HG03097 (cell line): Measurements from ENCODE around the gene MAML1.
A peak's percentile ranks its signal among the peaks of the same experiment; 100 is the strongest.
"Not testable (repeated sequence)": the region's sequence is repeated elsewhere in the genome, so short reads cannot be mapped to it uniquely, and the experiment has no call there.

Experiments used
- ATAC-seq: cut with Tn5 transposase; IDR thresholded peaks from one replicate; pipeline ENCODE4 v1.9.1; 2021; ENCODE audit not compliant: unreplicated experiment, low FRiP score

The MAML1 gene

DNA sequence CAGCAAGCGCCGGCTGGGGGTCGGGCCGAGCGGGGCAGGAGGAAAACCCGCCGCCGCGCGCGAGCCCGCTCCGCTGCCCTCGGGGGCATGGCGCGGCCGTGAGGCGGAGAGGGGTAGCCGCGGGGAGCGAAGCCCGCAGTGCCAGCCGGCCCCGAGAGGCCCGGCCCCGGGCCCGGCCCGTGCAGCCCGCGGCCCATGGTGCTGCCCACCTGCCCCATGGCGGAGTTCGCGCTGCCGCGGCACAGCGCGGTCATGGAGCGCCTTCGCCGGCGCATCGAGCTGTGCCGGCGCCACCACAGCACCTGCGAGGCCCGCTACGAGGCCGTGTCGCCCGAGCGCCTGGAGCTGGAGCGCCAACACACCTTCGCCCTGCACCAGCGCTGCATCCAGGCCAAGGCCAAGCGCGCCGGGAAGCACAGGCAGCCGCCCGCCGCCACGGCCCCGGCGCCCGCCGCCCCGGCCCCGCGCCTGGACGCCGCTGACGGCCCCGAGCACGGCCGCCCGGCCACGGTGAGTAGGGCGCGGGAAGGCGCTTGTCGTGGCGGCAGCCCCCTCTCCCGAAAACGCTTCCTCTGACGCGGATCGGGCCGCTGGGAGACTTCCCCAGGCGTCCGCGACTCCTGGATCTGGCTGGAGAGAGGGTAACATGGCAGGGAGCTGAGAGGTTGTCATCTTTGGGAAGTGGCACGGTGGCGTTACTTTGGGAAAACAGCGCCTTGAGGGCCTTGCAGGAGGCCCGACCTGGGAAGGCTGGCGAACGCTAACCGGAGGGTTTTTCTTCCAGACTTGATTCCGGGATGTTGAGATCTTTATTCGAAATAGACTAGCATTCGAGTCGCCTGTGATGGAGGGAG is 523 bp downstream of the MAML1 start:
- ATAC-seq, result peak; percentile 19

DNA sequence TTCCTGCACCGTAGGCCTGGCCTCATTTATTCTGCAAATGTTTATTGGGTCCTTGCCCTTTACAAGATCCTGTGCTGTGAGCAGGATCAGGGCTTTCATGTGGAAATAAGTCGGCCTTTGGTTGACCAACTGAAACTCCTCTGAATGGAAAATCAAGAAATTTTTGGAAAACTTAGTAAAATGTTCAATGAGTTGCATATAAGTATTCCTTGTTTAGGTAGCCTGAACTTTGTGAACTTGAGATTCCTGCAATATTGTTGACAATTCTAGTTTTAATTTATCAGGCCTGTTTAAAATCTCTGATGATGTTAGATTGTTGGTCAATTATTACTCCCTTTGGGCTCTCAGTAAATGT is 1.1 kb downstream of the MAML1 start:
- ATAC-seq, result no peak

DNA sequence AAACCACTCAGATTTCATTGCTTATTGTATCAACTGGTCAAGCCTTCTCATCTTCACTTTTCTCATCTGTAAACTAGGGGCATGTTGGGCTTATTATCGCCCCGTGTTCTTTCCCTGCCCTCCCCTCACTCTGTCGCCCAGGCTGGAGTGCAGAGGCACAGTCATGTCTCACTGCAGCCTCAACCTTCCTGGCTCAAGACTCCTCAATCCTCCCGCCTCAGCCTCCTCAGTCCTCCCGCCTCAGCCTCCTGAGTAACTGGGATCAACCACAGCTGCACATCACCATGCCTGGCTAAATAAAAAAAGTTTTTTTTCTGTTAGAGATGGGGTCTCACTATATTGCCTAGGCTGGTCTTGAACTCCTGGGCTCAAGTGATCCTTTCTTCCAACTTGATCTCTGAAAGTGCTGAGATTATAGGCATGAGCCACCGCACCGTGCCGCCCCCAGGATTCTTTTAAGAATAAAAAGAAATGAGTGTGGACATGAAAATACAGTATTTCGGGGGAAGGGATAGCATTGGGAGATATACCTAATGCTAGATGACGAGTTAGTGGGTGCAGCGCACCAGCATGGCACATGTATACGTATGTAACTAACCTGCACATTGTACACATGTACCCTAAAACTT is 2.0 kb downstream of the MAML1 start:
- no peak for ATAC-seq

DNA sequence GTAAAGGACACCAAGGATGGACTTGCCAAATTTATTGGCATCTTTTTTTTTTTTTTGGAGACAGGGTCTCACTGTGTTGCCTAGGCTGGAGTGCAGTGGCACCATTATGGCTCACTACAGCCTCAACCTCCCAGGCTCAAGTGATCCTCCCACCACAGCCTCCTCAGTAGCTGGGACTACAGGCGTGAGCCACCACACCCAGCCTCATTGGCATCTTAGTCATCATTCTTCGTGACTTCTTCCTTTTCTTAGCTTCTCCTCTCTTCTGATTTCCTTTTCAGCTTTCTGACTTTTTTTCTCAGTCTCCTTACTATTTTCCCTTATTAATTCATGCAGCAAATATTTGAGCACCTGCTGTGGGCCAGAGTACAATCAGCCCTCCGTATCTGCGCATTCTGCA is 6.1 kb downstream of the MAML1 start:
- ATAC-seq, result no peak

DNA sequence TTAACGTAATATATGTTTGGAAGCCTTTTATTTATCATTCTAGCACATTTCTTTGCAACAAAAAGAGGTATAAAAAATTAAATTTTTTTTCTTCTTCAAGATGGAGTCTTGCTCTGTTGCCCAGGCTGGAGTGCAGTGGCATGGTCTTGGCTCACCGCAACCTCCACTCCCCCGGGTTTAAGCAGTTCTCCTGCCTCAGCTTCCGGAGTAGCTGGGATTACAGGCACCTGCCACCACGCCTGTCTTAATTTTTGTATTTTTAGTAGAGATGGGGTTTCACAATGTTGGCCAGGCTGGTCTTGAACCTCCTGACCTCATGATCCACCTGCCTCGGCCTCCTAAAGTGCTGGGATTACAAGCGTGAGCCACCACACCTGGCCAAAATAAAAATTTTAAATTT is 11.5 kb downstream of the MAML1 start:
- ATAC-seq, result not testable (repeated sequence)

DNA sequence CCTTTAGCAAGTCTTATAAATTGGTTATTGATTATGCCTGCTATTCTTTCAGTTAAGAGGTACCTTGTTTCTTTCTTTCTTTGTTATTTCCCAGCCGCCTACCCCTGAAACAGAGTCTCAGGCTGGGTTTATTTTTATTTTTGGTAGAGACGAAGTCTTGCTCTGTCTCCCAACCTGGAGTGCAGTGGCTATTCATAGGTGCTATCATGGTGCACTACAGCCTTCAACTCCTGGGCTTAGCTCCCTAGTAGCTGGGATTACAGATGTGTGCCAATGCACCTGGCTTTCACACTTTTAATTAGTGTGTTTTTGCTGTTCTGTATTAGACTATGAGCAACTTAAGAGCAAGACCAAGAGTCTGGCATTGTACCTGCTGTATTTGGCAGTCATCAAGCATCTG is 14.2 kb downstream of the MAML1 start:
- ATAC-seq, result no peak

DNA sequence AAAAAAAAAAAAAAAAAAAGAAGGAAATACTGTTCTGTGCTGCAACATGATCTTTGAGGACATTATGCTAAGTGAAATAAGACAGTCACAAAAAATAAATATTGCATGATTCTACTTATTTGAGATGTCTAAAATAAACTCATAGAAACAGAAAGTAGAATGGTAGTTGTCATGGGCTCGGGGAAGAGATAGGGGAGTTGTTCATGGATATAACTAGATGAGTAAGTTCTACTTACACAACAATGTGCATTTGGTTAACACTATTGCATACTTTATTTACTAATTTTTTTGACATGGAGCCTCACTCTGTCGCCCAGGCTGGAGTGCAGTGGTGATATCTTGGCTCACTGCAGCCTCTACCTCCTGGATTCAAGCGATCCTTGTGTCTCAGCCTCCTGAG is 15.2 kb downstream of the MAML1 start:
- no peak for ATAC-seq

DNA sequence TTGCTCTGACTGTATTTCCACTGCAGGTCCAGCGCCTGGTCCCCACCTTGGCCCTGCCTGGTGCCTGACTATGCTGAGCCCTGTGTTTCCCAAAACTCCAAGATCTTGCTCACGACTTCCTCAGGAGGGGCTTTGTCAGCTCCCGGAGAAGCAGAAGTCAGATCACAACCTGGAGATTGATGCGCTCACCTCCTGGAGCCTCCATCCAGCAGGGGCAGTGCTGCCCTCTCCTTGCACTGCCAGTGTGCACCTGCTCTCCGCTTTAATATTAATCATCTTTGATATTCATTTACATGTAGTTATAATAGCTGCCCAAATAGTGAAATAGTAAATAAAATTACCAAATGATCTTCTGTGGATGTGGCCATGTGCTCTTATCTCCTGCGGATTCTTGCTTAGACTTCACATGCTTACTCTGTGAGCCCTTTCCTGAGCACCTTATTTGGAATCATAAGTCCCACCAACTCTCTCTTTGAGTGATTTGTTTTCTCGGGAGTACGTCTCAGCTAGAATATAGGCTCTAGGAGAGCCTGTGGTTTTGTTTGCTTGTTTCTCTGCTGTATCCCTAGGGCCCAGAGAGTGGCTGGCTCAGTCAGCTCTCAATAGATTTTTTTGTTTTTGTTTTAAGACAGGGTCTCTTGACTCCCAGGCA is 17.4 kb downstream of the MAML1 start:
- no peak for ATAC-seq

DNA sequence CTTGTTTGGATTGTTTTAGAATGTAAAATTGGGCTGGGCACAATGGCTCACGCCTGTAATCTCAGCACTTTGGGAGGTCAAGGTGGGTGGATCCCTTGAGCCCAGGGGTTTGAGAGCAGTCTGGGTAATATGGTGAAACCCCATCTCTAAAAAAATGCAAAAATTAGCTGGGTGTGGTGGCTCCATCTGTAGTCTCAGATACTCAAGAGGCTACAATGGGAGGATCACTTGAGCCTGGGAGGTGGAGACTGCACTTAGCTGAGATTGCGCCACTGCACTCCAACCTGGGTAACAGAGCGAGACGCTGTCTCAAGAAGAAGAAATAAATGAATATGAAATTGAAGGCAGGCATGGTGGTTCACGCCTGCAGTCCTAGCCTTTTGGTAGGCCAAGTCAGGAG is 21.3 kb downstream of the MAML1 start:
- ATAC-seq, result no peak

DNA sequence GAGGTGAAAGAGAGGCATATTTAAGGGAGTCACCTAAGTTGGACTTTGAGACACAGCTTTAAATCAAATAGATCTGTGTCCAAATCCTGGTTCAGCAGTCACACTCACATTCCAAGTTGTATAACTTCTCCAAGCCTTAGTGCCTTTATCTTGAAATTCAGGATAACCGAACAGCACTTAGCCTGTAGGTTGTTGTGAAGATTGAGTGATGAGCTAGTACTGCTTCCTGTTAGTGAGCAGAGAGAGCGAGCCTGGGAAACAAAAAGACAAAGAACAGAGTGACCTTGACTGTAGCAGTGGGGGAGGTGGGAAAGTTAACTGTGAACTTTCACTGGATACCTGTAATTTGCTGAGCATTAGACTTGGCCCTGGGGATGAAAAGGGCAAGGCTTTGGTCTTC is 22.4 kb downstream of the MAML1 start:
- ATAC-seq, result no peak

DNA sequence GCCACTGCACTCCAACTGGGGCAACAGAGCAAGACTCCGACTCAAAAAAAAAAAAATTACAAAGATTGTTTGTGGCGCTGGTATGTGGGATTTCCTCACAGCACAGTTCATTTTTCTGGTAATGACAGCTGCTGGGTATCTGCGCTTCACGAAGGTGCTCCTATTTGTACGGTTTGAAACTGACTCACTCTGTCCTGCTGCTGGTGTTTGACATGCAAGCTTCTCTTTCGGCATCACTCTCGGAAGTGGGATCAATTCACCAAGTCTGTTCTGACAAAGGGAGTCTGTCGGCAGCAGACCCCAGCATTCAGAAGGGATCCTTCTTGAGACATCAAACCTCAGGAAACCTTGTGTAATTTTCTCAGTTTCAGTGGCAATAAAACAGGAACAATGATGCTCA is 26.3 kb downstream of the MAML1 start:
- ATAC-seq, result no peak

DNA sequence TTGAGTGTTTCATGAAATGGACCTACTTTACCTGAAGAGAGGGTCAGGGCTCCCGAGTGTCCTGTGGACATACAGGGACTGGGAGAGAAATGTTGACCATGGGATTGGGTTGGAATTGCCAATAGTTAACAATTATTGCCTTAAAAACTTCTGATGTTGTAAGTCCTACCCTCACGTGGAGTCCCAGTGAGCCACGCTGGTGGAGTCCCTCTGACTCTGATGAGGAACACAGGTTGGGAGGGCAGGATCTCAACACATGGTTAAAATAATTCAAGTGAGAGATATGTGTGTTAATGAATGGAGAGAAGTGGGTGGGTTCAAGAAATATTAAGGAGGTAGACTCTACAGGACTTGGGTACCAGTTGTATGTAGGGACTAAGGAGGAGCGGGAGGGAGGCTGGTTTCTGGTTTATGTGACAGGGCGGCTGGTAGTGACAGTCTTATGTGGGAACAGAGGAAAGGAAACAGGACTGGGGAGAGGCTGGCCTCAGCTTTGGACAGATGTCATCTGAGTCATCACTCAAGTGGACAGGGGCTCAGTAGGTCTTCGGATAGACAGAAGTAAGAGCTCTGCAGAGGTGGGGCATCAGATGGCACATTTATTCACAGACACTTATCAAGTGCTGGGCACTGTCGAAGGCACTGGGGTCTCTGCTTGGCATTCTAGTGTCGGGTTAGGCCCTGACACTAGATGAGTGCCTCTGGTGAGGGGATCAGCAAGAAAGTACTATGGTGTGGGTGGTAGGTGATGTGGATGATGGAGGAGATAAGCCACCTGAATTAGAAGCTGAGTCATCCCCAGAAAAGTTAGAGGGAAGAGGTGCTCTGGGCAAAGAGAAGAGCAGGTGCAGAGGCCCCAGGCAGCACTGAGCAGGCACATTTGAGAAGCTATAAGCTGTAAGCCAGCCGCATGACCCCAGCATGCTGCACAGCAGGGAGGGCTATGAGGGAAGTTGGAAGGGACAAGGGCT is 27.2 kb downstream of the MAML1 start:
- no peak for ATAC-seq

DNA sequence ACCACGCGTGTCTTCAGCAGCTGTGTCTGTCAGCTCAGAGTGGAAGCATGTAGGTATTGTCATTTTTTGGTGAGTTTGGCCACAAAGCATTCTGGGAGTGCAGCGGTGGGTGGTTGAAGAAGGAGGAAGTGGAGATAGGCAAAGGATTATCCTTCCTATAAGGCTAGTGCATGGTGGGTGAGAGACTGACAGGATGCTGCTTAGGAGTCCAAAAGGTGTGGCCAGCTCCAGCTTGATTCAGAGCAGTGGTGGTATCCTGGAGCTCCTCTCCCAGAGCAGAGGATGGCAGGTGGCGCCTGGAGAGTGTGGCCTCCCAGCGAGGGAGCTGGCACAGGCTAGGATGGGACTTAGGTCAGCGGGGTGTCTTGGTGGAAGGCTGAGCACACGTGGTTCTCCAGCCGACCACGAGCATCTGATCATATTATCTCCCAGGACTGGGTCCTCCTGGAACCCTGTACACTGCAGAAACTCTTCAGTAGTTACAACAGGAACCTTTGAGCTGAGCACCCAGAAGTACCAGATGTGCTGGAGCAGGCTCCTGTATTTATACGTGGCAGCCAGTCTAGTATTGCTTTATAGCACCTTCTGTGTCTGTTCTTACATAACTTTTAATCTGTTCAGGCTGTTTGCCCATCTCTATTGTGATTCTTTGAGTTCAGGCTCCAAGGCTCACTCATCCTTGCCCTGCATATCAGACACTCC is 29.6 kb downstream of the MAML1 start:
- ATAC-seq, result no peak

DNA sequence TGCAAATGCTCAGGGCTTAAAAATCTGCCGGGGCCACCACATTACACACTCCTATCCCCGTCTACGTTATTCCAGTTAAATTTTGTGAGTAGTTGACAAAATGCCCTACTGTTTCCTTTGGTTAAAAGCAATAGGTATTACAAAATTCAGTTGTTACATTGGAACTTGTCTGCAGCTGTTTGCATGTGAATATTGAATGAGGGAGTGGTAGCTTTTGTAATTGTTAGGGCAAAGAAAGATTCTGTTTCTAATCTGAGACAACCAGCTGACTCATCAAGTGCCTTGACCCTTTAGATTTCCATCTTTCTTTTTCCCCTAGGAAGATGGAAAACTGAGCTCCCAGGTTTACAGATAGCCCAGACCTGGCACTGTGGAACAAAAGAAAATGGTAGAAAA is 30.2 kb downstream of the MAML1 start:
- no peak for ATAC-seq

DNA sequence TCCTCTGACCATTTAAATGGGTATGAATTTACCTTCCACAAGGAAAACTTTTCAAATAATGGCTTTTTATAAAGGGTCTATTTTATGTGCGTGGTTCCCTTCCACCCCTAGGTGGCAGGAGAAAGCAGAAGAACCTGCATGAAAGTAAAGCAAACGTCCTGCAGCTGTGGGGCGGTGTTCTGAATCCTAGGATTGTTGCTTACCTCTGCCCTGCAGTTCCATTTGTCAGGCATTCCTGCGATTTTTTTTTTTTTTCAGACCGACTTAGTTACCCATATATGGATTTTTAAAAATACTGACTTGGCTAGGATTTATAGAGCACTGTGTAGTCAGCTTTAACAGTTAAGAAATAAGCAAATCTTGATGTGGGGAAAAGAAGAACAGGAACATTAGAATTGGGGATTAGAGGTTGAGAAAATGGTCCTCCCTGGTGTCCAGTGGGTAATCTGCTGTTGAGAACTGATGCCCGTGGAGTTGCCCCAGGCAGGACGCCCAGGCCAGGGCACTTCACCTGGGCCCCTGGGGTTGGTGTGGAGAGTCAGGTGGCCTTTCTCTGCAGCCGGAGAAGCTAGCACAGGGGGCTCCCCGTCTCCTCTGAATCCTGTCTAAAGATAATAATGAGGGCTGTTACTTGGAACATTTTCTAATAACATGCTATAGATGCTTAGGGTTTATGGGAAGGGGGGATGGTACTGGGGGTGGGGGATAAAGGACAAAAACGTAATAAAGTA is 30.8 kb downstream of the MAML1 start:
- ATAC-seq, result no peak

DNA sequence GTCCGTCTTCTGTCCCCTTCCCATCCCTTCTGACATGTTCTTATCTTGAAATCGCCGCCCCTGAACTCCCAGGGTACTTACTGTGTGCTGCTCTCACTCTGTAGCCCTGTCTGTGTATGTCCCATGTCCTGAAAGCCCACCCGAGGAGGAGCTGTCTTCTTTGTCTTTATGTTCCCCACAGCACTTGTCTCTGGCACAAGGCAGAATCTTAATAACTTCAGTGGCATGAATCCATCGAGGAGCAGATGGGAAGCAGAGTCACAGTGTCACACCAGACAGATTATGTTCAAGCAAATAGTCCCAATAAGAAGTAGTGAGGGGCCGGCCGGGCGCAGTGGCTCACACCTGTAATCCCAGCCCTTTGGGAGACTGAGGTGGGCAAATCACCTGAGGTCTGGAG is 31.4 kb downstream of the MAML1 start:
- ATAC-seq, result no peak

DNA sequence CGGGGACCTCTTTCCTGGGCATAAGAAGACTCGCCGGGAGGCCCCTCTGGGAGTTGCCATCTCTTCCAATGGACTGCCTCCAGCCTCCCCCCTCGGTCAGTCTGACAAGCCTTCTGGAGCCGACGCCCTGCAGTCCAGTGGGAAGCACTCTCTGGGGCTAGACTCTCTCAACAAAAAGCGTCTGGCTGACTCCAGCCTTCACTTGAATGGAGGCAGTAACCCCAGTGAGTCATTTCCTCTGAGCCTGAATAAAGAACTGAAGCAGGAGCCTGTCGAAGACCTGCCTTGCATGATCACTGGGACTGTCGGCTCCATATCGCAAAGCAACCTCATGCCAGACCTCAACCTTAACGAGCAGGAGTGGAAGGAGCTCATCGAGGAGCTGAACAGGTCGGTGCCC is 32.8 kb downstream of the MAML1 start:
- ATAC-seq, result no peak

DNA sequence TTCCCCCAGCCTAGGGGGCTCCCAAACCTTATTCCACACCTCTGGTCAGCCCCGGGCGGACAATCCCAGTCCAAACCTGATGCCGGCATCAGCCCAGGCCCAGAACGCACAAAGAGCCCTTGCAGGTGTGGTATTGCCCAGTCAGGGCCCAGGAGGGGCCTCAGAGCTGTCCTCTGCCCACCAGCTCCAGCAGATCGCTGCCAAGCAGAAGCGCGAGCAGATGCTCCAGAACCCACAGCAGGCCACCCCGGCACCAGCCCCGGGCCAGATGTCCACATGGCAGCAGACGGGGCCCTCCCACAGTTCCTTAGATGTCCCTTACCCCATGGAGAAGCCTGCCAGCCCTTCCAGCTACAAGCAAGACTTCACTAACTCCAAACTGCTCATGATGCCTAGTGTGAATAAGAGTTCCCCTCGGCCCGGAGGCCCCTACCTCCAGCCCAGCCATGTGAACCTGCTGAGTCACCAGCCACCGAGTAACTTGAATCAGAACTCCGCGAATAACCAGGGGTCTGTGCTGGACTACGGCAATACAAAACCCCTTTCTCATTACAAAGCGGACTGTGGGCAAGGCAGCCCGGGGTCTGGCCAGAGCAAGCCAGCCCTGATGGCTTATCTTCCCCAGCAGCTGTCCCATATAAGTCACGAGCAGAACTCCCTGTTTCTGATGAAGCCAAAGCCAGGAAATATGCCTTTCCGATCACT is 33.6 kb downstream of the MAML1 start:
- no peak for ATAC-seq
